ENCODE results near the gene CAMTA1.

The CAMTA1 gene

GRCh38 chr1:7447093-7447492 lies 661.8 kb downstream of the CAMTA1 start:
- no peak overlapping the region for H3K27ac ChIP-seq
- no peak for TF ChIP-seq CTCF (conservative IDR thresholded peaks at IDR 0.05; ENCODE audit: low read depth)
- DNase-seq (ENCODE audit: low spot score), result no peak
- POLR2A ChIA-PET (ENCODE audit: low non-redundant PET), result no interaction called here
- CTCF ChIA-PET, result no interaction called here

- H3K27ac ChIP-seq, result no peak overlapping the region
- DNase-seq (ENCODE audit: low spot score), result no peak
- POLR2A ChIA-PET (ENCODE audit: low non-redundant PET), result no interaction called here
- no peak for TF ChIP-seq CTCF (conservative IDR thresholded peaks at IDR 0.05; ENCODE audit: low read depth)
- CTCF ChIA-PET, result no interaction called here
Measured at GRCh38 chr1:7447736-7448135, 662.5 kb downstream of the CAMTA1 start.

- no peak for DNase-seq (ENCODE audit: low spot score)
- H3K27ac ChIP-seq, result no peak overlapping the region
- CTCF ChIA-PET, result no interaction called here
- POLR2A ChIA-PET (ENCODE audit: low non-redundant PET), result no interaction called here
- TF ChIP-seq CTCF (conservative IDR thresholded peaks at IDR 0.05; ENCODE audit: low read depth), result no peak
Measured at GRCh38 chr1:7448986-7449385, 663.7 kb downstream of the CAMTA1 start.

- DNase-seq (ENCODE audit: low spot score), result no peak
- CTCF ChIA-PET, result no interaction called here
- TF ChIP-seq CTCF (conservative IDR thresholded peaks at IDR 0.05; ENCODE audit: low read depth), result no peak
- POLR2A ChIA-PET (ENCODE audit: low non-redundant PET), result no interaction called here
- no peak overlapping the region for H3K27ac ChIP-seq
Measured at GRCh38 chr1:7449750-7450149, 664.5 kb downstream of the CAMTA1 start.

- H3K27ac ChIP-seq, result no peak overlapping the region
- DNase-seq (ENCODE audit: low spot score), result no peak
- CTCF ChIA-PET, result no interaction called here
- TF ChIP-seq CTCF (conservative IDR thresholded peaks at IDR 0.05; ENCODE audit: low read depth), result no peak
- POLR2A ChIA-PET (ENCODE audit: low non-redundant PET), result interaction anchor here (0.6 kb wide), 1 partner anchor 317 kb away, joined by 3 read pairs; no protein-coding TSS in a partner anchor
Measured at GRCh38 chr1:7450838-7451237, 665.6 kb downstream of the CAMTA1 start.

- H3K27ac ChIP-seq, result no peak overlapping the region
- ChIA-PET CTCF (no interaction called here), POLR2A (ENCODE audit: low non-redundant PET) (no interaction called here)
- TF ChIP-seq CTCF (conservative IDR thresholded peaks at IDR 0.05; ENCODE audit: low read depth), result no peak
- no peak for DNase-seq (ENCODE audit: low spot score)
Measured at GRCh38 chr1:7453038-7453437, 667.8 kb downstream of the CAMTA1 start.
